ENCODE results near the gene PER3. TPM values are rescaled to one million over a fixed set of nuclear protein-coding genes. Genes with fewer than 3 reads are reported as not detected.

Gene PER3
- total and polyA plus RNA-seq, 2 of the 8 experiments (the other 6 are each of a cell fraction or from before 2014, with no cell fraction given), result 8.3 to 9.3 TPM

- no peak for FAIRE-seq
- CTCF ChIA-PET (ENCODE audit: partially characterized antibody), result interaction anchor here (0.6 to 1.4 kb wide), 4 partner anchors 12 to 70 kb away, joined by 3 to 6 read pairs (median 3); no protein-coding TSS in a partner anchor
- POLR2A ChIA-PET (ENCODE audit: partially characterized antibody), result no interaction called here
- TF ChIP-seq KDM4A (IDR thresholded peaks at IDR 0.05; ENCODE audit: low read depth, low read length, severe bottlenecking) (no peak), NANOG (IDR thresholded peaks at IDR 0.05; ENCODE audit: insufficient read depth, low read depth, low read length, poor library complexity, severe bottlenecking) (no peak), KDM1A (IDR thresholded peaks at IDR 0.05; ENCODE audit: borderline replicate concordance, low read length) (no peak)
These were observed 46.0 kb upstream of the PER3 start for GRCh38 chr1:7738044-7738443.

More at GRCh38 chr1:7738044-7738443, 46.0 kb upstream of the PER3 start:
- no peak overlapping the region for H2AFZ ChIP-seq (ENCODE audit: low read length)
- no peak overlapping the region for H3K23ac ChIP-seq (ENCODE audit: insufficient read length)
- no peak overlapping the region for H3K9ac ChIP-seq (replicated peaks in 1 of 4; ENCODE audit: extremely low read depth in 1 of 4, low read depth in 3 of 4, low read length in 3 of 4)
- no peak overlapping the region for H3K14ac ChIP-seq (ENCODE audit: insufficient read length)
- no peak overlapping the region for H4K8ac ChIP-seq (ENCODE audit: extremely low read depth, insufficient read depth, low read length)
- no peak overlapping the region for H2BK5ac ChIP-seq (ENCODE audit: low read depth, low read length)
- H3K18ac ChIP-seq (ENCODE audit: extremely low read depth, low read length), result no peak overlapping the region
- WGBS, 2 experiments (ENCODE audit: extremely low coverage in 1 of 2, insufficient coverage in 1 of 2, insufficient read length in 1 of 2, insufficient replicate concordance in 2 of 2, low coverage in 1 of 2, low lambda C conversion rate in 2 of 2, missing lambda C conversion rate in 1 of 2), result 89% methylated on average over 5 of the region's 6 CpGs; no CpG with 5 or more reads in 1 of the 2 experiments
- no peaks in the 10 kb centered on the region for H3K79me1 ChIP-seq (ENCODE audit: low read depth, low read length)
- H4K5ac ChIP-seq (ENCODE audit: insufficient read length, low read depth, low read length), result no peak overlapping the region
- H3K27me3 ChIP-seq (replicated peaks in 1 of 4; ENCODE audit: control insufficient read depth in 3 of 4, extremely low read depth in 1 of 4, insufficient read depth in 3 of 4, low read length in 3 of 4), result no peaks in the 10 kb centered on the region
- no peak overlapping the region for H2BK20ac ChIP-seq (ENCODE audit: low read length)
- no peak overlapping the region for H3K4ac ChIP-seq (replicated peaks; ENCODE audit: insufficient read length, low read depth, low read length)
- H2BK12ac ChIP-seq (ENCODE audit: low read depth, low read length), result no peak overlapping the region
- no peak overlapping the region for H2AK5ac ChIP-seq (ENCODE audit: low read depth, low read length)
- H3K23me2 ChIP-seq (ENCODE audit: low read depth, low read length), result no peaks in the 10 kb centered on the region
- peaks cover 0 to 5% (median 3%) of the 10 kb centered on the region in 4 experiments; a peak in 3 of 8 replicates for H3K36me3 ChIP-seq (ENCODE audit: control insufficient read depth in 2 of 4, insufficient read depth in 4 of 4, low read length in 3 of 4)
- no peaks in the 10 kb centered on the region for H3K79me2 ChIP-seq (ENCODE audit: control insufficient read depth in 1 of 2, insufficient read depth in 2 of 2, low read length in 2 of 2)
- H4K20me1 ChIP-seq (replicated peaks in 1 of 2; ENCODE audit: control insufficient read depth in 1 of 2, insufficient read depth in 2 of 2, low read length in 2 of 2), result no peaks in the 10 kb centered on the region
- no peak overlapping the region for H2BK15ac ChIP-seq (ENCODE audit: low read length)
- no peak overlapping the region for H3K27ac ChIP-seq (ENCODE audit: low read depth, low read length)
- no peak overlapping the region for H4K91ac ChIP-seq (replicated peaks; ENCODE audit: insufficient read length, low read length)
- no peak for DNase-seq (ENCODE audit: low read depth in 1 of 2, low spot score in 2 of 2)
- no peak overlapping the region for H3K56ac ChIP-seq (replicated peaks; ENCODE audit: insufficient read length, low read depth, low read length)
- H2BK120ac ChIP-seq (replicated peaks; ENCODE audit: low read depth, low read length), result no peak overlapping the region
- no peaks in the 10 kb centered on the region for H3K4me1 ChIP-seq (replicated peaks in 1 of 4; ENCODE audit: control insufficient read depth in 3 of 4, insufficient read depth in 4 of 4, low read length in 3 of 4)
- no peak overlapping the region for H3K4me3 ChIP-seq (ENCODE audit: extremely low read depth in 1 of 4, insufficient read depth in 2 of 4, low read depth in 3 of 4, low read length in 4 of 4)
- H3K4me2 ChIP-seq (ENCODE audit: insufficient read depth in 1 of 2, low read depth in 2 of 2, low read length in 2 of 2), result no peak overlapping the region
- H3K9me3 ChIP-seq (ENCODE audit: insufficient read depth in 2 of 2, low read depth in 1 of 2, low read length in 1 of 2), result no peaks in the 10 kb centered on the region

Measured in H1 (cell line).